Heart right ventricle (tissue), 16 donors: ENCODE data around the gene EEF1AKMT2. TPM values are rescaled to one million over a fixed set of nuclear protein-coding genes. Genes with fewer than 3 reads are reported as not detected.

ENCODE experiments used
- ATAC-seq, 8 donors: fragments of 200-7000 bp; cut with Tn5 transposase; one replicate each; pipeline ENCODE4 v1.9.1; 2020; ENCODE audit warnings: mild to moderate bottlenecking in 8 of 8, moderate library complexity in 8 of 8, moderate number of reproducible peaks in 1 of 8
- DNase-seq, 2 donors: peaks; one replicate each; pipeline ENCODE4 v3.0.0-alpha.2; 2020
- H3K27ac ChIP-seq, 10 donors: fragments of 200-600 bp; sonication (generic) in 2 of 10; one replicate each; pipeline versions ENCODE4 v1.5.0 to v1.8.0; 2020 to 2022; ENCODE audit warnings: mild to moderate bottlenecking in 3 of 10
- H3K27me3 ChIP-seq, 7 donors: fragments of 200-600 bp; one replicate each; pipeline ENCODE4 v1.8.0; 2021 to 2022; ENCODE audit warnings: mild to moderate bottlenecking in 2 of 7
- H3K36me3 ChIP-seq, 9 donors: fragments of 200-600 bp; sonication (generic) in 1 of 9; one replicate each; pipeline versions ENCODE4 v1.5.0 to v1.8.0; 2020 to 2022; ENCODE audit warnings: mild to moderate bottlenecking in 2 of 9
- H3K4me1 ChIP-seq, 9 donors: fragments of 200-600 bp; sonication (generic) in 1 of 9; one replicate each; pipeline versions ENCODE4 v1.5.0 to v1.8.0; 2020 to 2022; ENCODE audit warnings: mild to moderate bottlenecking in 4 of 9
- H3K4me3 ChIP-seq, 10 donors: fragments of 200-600 bp; sonication (generic) in 2 of 10; one replicate each; pipeline versions ENCODE4 v1.5.0 to v1.8.0; 2020 to 2022; ENCODE audit warnings: mild to moderate bottlenecking in 7 of 10, moderate library complexity in 2 of 10
- H3K9me3 ChIP-seq, 11 donors: fragments of 200-600 bp in 10 of 11; sonication (generic) in 2 of 11; one replicate each; pipeline versions ENCODE4 v1.5.0 to v1.8.0; 2013 to 2022; ENCODE audit warnings: mild to moderate bottlenecking in 2 of 11, control low read depth in 1 of 11, moderate library complexity in 1 of 11
- CTCF ChIP-seq, 9 donors: fragments of 200-600 bp; sonication (generic) in 2 of 9; IDR thresholded peaks; one replicate each; pipeline versions ENCODE4 v1.5.0 to v1.8.0; 2021 to 2022; ENCODE audit warnings: antibody characterized with exemption in 9 of 9, mild to moderate bottlenecking in 5 of 9, moderate library complexity in 1 of 9
- WGBS, 2 donors: extraction: QIAGEN DNeasy Blood & Tissue Kit; methylation state at CpG; one replicate each; pipeline ENCODE4 v1.1.7; 2013; ENCODE audit warnings: inconsistent platforms in 1 of 2; 5-methylcytosine and 5-hydroxymethylcytosine counted together
- intact Hi-C, 10 donors: fragments of 100-400 bp; cut with DNase I; formaldehyde crosslinking; loops; one replicate each; pipeline versions ENCODE4 v1.11.1 to v1.14.2; 2022
- polyA plus RNA-seq, 2 donors: library from polyadenylated mRNA; stranded (reverse); fragments of 200-250 nt; gene quantifications; one replicate each; pipeline ENCODE4 v1.2.3, GENCODE V29; 2013
- total RNA-seq, 10 donors: library from RNA; stranded (reverse); fragmentation: NEBNext Ultra II Directional in 3 of 10; extraction: Animal tissue kit (Norgen Biotek cat#: 25700) in 3 of 10; gene quantifications; one replicate each; pipeline versions ENCODE4 v1.2.1 to v1.2.4, GENCODE V29; 2021 to 2023
- donor health status: Arrhythmogenic right ventricular cardiomyopathy.
- donor health status: ischemic (EF 13 %, LVEDD 7.1; RV severe dilation, severe dysfunction).
- donor health status: healthy with polysubstance abuse.
- donor health status: DM: no; HTN: yes; CAD: no.
- donor health status: DM: no; HTN: no; CAD: no.
- donor health status: ischemic (EF 25% LVEDD 6.9; RV normal size, moderate dysfunction).
- donor health status: ischemic (EF 25% LVEDD 5.7; RV mildly dilated, moderate dysfunction).
- donor health status: healthy.
- donor health status: DM: yes; HTN: yes; CAD: no.
- donor health status: Ischemic cardiomyopathy.
- donor health status: ischemic (EF 35%, LVEDD 5.7; RV mildly dilated, moderate dysfunction).
- donor health status: nonischemic (EF 11% LVEDD 7.7; RV severe dilation, severe dysfunction).
- donor health status: DM: yes; HTN: yes; CAD: no.
- donor health status: PGD.
- donor health status: ischemic (EF 29% LVEDD 5.4; RV normal size, mild dysfunction).
- donor health status: nonischemic (EF 23%, LVEDD 6.1; RV moderate dilation, normal function).

EEF1AKMT2 gene
- total and polyA plus RNA-seq, 12 donors, result 7.4 to 18.8 (median 13.0) TPM

- Histone ChIP-seq H3K36me3 (peaks cover 0 to 80% (median 6%) of the 10 kb centered on the region in 9 donors), H3K4me1 (no peaks in the 10 kb centered on the region), H3K27ac (no peak overlapping the region), H3K9me3 (peaks cover 0 to 9% (median 0%) of the 10 kb centered on the region in 11 donors), H3K4me3 (no peak overlapping the region), H3K27me3 (no peaks in the 10 kb centered on the region)
- intact Hi-C loops, result no loop called here
- 95 to 100% methylated on average over 2 of the region's 2 CpGs for WGBS, 2 donors
- no peak for DNase-seq
- no peak for ATAC-seq
- no peak for TF ChIP-seq CTCF (IDR thresholded peaks at IDR 0.05)
Measured at GRCh38 chr10:124768791-124769190, 22.9 kb downstream of the EEF1AKMT2 start.

- Histone ChIP-seq H3K9me3 (no peaks in the 10 kb centered on the region), H3K4me3 (no peak overlapping the region), H3K27me3 (no peaks in the 10 kb centered on the region), H3K36me3 (peaks cover 0 to 80% (median 13%) of the 10 kb centered on the region in 9 donors), H3K4me1 (peaks cover 0 to 5% (median 0%) of the 10 kb centered on the region in 9 donors), H3K27ac (no peak overlapping the region)
- TF ChIP-seq CTCF (IDR thresholded peaks at IDR 0.05), result no peak
- no peak for ATAC-seq
- intact Hi-C loops, result no loop called here
- 76 to 92% methylated on average over 2 of the region's 2 CpGs for WGBS, 2 donors
- no peak for DNase-seq
Measured at GRCh38 chr10:124765256-124765655, 26.4 kb downstream of the EEF1AKMT2 start.

- intact Hi-C loops, result no loop called here
- Histone ChIP-seq H3K9me3 (no peaks in the 10 kb centered on the region), H3K4me3 (no peak overlapping the region), H3K4me1 (peaks cover 0 to 7% (median under 1%) of the 10 kb centered on the region in 9 donors), H3K36me3 (peaks cover 0 to 95% (median 22%) of the 10 kb centered on the region in 9 donors), H3K27me3 (no peaks in the 10 kb centered on the region), H3K27ac (no peak overlapping the region)
- ATAC-seq (no peak), DNase-seq (no peak)
- 91 to 96% methylated on average over 1 of the region's 1 CpG for WGBS, 2 donors
- TF ChIP-seq CTCF (IDR thresholded peaks at IDR 0.05), result no peak
Measured at GRCh38 chr10:124763267-124763666, 28.4 kb downstream of the EEF1AKMT2 start.

- TF ChIP-seq CTCF (IDR thresholded peaks at IDR 0.05), result no peak
- H3K9me3 ChIP-seq, result no peaks in the 10 kb centered on the region
- ATAC-seq (no peak), DNase-seq (no peak)
- H3K27ac ChIP-seq, result no peak overlapping the region
- WGBS, 2 donors, result 88 to 89% methylated on average over 5 of the region's 5 CpGs
- no peaks in the 10 kb centered on the region for H3K27me3 ChIP-seq
- intact Hi-C loops, result no loop called here
- no peak overlapping the region for H3K4me3 ChIP-seq
- H3K36me3 ChIP-seq, result peaks cover 0 to 98% (median 22%) of the 10 kb centered on the region in 9 donors
- H3K4me1 ChIP-seq, result peaks cover 0 to 17% (median 9%) of the 10 kb centered on the region in 9 donors
Measured at GRCh38 chr10:124762281-124762680, 29.4 kb downstream of the EEF1AKMT2 start.
